A172 (cell line): ENCODE data around the gene PNO1. TPM values are rescaled to one million over a fixed set of nuclear protein-coding genes. Genes with fewer than 3 reads are reported as not detected.
"Not testable (repeated sequence)": the region's sequence is repeated elsewhere in the genome, so short reads cannot be mapped to it uniquely, and the experiment has no call there.

Experiments
- DNase-seq: peaks from one replicate; pipeline ENCODE4 v3.0.0-alpha.2; 2015; ENCODE audit warnings: low spot score
- total RNA-seq: library from RNA; depleted of rRNA; stranded (reverse); fragments of >200 nt; shearing (Covaris generic); gene quantifications from 2 replicates; pipeline ENCODE4 v1.2.3, GENCODE V29; 2014

The PNO1 gene
- total RNA-seq, 1 experiment from 2014 or later, result 63.1 TPM

DNA sequence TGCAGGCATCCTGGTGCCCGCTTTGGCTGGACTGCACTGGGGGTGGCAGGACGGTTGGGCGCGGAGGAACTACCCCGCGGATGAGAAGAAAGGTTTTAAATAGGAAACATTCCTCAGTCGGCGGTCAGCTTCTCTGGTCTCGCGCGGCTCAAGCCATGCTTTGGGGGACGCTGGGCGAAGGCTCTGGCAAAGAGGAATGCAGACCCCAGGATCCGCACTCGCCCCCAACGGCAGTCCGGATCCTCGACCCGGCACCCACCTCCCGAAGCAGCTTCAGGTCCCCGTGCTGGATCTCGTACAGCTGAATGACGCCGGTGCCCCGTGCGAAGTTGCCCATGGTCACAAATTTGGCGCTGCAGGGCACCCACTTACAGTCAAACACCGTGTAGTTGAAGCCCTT, 686 bp upstream of the PNO1 start:
- peak; percentile 22 for DNase-seq

DNA sequence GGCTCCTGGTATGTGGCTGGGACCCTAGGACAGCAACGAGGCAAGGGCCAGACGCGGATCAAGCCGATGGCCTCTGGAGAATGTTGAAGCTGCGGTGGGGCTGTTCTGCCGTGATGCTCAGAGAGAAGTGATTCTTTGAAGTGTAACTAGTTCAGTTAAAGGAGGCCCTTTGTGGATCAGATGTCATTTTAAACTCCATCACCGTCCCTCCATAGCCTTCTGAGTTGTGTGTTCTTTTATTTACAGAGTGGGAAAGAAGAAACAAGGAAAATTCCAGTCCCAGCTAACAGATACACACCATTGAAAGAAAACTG, 403 bp downstream of the PNO1 start:
- DNase-seq, result no peak

DNA sequence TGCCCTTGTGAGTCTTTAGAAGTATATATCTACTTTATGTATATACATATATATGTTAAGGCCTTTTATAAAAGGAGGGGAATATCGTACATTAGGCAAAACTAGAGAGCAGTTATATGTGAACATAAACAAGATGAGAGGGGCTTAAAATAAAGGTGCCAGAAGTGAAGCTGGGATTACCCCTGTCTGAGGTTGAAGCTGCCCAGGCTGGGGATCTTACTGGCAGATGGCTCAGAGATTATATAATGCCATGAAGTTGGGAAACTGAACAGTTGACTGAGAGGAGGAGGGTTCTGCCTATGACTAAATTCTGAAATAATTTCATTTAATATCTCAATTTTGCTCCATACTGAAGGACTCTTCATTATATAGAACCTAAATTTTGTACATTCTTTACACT, 6.0 kb downstream of the PNO1 start:
- no peak for DNase-seq

DNA sequence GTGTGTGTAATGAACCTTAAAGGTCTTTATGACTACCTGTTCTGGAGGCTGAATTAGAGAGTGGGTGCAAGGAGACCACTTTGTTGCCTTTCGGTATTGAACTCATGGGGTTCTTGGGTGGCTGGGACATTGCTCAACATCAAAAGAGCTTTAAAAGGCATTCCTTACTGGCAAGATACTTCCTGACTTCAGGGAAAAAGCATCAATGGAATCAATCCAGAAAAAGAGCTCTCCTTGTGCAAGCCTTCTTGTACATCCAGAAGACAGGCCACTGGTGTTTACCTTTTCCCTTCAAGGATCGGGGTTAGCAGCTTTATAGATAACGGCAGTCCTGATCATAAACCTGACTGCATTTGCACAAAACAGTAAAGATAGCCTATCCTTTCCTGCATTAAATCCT, 9.5 kb downstream of the PNO1 start:
- DNase-seq, result no peak

DNA sequence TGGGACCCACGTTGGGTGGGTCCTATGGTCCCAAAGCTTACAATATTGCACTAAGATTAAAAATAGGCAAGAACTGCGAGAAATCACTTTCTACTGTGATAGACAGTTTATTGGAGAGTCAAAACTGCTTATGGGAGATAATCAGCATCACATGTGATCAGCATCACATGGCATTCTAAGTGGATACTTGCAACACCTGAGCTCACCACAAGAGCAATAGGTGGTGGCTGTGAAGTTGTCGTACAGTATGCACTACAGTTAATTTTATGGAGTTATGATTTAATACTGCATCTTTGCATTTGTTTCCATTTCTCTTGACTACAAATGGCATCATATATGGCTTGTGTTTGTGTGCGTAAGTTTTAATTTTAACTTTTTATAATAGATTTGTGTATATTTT, 11.6 kb downstream of the PNO1 start:
- no peak for DNase-seq

DNA sequence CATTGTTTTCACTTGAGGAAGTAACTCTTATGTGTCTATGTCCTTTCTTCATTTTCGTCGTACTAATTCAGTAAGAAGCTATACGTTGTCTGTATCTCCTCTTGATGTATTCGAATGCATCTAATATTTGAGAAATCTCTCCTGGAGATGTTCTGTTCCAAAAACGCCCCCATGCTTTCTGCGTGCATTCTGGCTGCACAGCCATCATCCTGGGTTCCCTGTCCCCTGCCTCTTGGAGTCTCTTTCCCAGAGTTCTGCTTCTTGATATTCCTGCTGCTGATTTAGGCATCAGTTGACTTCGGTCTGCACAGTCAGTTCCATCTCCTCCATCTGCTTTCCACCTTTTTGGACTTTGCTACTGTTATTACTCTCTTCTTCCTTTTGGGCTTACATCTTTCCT, 13.5 kb downstream of the PNO1 start:
- no peak for DNase-seq

DNA sequence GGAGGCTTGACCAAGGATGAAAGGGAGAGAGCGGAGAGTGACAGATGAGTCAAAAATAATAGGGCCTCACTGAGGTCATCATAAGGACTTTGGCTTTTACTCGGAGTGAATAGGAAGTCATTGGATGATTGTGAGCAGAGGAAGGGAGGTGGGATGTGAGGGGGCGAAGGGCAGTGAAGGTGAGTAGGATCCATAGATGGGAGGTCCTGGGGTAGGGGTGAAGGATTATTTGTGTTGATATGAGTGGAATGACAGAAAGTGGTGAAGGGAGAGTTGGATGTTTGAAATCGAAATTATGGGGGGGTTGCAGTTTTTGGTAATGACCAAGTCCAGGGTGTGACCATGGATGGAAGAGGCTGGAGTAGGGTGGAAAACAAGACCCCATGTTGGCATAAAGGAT, 14.0 kb downstream of the PNO1 start:
- DNase-seq, result no peak

DNA sequence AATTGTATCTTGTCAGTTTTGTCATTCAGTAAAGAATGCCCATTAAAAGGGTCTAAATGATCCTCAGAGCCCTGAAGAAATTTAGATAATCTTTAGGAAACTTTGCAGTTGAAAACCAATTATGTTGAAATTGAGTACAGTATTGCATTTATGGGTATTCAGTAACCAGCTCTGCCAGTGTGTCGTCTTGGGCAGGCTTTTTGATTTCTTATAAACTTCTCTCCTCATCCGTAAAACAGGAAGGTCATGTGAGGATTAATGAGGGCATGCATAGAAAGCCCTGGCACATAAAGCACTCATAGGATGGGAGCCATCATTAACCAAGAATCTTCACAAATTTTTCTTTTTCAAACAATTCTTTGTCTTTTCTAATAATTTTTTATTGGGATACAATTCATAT, 14.8 kb downstream of the PNO1 start:
- DNase-seq, result no peak

DNA sequence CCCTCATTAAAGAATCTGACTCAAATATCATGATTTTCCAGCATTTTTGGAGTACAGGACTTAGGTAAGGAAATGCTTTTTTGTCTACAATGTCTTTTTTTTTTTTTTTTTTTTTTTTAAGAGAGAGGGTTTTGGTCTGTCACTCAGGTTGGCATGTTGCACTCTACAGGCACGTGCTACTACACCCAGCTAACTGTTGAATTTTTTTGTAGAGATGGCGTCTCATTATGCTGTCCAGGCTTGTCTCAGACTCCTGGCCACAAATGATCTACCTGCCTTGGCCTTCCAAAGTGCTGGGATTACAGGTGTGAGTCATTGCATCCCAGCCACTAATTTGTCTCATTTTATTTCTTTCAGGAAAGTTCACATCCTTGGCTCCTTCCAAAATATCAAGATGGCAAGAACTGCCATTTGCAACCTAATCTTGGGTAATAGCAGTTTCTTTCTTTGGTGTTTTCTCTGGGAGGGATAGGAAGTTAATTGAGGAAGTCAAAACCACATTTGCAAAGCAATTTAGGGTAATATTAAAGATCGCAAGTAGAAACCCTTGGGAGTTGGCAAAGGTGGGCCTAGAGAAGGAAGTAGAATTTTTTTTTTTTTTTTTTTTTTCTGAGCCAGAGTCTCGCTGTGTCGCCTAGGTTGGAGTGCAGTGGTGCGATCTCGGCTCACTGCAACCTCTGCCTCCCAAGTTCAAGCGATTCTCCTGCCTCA, 15.5 kb downstream of the PNO1 start:
- no peak for DNase-seq

DNA sequence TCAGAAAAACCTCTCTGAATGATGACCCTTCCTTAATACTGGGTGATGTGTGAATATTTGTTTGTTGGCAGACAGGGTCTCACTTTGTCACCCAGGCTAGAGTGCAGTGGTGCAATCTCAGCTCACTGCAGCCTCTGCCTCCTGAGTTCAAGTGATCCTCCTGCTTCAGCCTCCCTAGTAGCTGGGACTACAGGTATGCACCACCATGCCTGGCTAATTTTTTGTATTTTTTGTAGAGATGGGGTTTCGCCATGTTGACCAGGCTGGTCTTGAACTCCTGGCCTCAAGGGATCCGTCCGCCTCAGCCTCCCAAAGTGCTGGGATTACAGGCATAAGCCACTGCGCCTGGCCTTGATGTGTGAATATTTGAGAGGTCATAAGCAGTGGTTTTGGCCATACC, 17.5 kb downstream of the PNO1 start:
- DNase-seq, result not testable (repeated sequence)

DNA sequence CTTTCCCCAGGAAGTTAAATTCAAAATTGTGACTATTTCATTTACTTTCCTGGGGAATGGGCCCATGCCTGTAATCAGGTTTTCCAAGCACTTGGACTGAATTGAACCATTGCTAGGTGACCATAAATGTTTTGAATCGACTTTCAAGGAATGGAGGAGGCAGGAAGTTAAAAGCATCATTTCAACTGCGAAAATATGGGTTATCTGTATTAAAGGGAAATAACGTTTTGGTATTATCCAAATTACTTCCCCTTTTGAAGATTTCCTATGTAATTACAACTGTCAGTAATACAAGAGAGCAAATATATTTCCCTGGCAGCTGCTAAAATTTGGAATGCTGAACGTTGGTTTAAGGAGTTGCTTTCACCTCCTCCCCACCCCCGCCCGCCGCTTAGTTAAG, 19.0 kb downstream of the PNO1 start:
- DNase-seq, result no peak

DNA sequence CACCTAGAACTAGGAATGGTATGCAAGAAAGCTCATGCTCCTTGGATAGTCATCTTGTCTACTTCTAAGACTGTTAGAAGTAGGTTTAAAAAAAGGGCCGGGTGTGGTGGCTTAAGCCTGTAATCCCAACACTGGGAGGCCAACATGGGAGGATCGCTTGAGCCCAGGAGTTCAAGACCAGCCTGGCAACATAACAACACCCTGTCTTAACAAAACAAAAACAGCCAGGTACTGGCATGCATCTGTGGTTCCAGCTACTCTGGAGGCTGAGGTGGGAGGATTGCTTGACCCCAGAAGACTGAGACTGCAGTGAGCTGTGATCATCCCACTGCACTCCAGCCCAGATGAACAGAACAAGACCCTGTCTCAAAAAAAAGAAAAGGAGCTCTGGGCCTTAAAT, 19.9 kb downstream of the PNO1 start:
- no peak for DNase-seq

DNA sequence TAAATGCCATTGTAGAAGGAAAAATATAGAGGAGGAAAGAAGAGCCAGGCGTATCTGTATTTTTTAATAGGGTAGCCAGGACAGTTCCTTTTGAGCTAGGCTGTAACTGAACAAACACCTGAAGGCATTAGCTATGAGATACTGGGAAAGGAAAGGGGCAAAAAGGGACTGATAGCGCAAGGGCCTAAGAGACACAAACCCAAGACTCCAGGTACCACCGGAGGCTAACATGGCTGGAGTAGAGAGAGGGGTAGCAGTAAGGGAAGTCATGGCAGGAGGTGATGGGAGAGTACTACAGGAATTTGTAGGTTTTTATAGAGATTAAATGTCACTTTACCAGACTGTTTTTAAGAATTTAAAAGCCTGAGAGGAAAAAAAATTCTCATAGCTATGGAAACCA, 20.7 kb downstream of the PNO1 start:
- DNase-seq, result no peak

DNA sequence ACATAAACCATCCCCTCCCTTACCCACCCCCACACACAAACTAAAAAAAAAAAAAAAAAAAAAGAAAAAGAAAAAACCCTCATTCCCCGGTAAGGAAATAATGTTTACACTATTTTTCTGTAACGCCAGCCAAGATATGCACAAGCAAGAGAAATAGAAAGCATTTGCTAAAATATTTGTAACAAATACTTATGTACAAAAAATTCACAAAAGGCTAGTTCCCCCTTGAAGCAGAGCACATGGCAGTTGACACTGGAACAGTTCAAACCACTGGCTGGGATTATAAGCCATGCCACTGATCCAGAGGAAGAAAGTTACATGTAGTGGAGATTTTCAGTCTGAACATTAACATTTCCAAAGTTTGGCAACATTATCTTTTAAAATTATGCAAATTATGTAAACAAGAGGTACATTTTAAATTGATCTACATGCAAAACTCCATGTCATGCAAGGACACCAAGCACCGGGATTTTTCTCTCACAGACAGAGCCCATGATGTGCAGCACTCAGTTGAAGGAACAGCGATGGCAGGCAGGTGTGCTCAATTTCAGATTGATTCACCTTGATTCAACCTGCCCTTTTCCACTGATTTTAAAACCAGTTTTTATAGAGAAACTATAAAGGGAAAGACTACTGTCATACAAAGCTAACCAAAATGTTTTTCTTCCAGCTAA, 21.4 kb downstream of the PNO1 start:
- no peak for DNase-seq

DNA sequence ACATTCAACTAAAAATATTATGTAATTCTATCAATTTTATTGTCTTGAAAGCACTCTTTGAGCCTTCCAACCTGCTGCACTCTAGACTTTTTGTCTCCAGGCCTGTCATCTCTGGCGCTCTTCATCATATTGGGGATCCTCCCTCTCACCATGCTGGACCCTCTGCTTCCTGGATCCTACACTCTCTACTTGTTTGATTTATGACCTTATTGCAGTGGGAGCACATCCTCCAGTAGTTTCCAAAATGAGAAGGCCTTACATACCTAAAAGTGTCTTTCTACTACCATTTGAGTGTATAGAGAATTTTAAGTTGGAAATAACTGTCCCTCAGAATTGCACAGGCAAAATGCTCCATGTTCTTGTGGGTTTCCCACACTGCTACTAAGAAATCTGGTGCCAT, 25.2 kb downstream of the PNO1 start:
- no peak for DNase-seq

DNA sequence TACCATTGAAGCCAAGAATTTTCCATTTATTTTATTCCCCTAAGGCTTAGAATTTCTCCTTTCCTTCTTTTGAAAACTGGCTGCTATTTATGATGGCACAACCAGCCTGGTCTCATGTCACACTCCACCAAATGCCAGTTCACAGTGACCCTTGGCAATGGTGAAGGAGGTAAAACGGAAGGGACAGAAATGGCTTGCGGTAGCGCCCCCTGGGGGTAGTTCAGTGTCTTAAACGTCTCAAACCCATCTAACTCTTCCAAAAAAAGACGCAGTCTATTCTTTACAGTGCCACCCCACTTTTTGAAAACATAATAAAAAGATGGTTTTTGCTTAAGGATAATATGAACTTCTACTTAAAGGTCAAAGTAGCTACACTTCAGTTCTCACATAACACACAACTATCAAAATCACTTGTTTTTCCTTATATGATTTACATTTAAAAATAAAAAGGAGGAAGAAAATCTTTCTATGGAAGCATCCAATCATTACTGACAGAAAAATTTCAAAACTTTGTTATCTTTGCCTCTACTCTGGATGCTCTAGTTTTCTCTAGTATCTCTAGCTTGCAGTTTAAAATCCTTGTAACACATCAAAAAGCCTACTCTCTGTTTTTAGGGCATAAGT, 28.0 kb downstream of the PNO1 start:
- DNase-seq, result peak; percentile 47

DNA sequence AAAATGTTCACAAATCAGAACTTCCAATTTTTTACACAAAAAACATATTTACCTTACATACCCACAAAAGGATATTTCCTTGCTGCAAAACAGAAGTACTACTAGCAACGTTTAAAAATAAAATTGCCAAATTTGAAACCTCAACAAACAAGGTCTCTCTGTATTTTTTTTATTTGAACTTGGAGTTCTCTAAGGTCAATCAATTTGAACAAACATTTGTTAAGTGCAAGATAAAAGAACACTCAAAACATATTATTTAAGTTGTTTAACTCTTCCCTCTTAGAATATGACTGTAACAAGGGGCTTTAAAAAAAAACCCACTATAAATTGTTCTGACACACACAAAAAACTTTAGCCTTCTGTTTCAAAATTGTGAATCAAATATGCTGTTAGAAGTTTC, 29.6 kb downstream of the PNO1 start:
- DNase-seq, result no peak

DNA sequence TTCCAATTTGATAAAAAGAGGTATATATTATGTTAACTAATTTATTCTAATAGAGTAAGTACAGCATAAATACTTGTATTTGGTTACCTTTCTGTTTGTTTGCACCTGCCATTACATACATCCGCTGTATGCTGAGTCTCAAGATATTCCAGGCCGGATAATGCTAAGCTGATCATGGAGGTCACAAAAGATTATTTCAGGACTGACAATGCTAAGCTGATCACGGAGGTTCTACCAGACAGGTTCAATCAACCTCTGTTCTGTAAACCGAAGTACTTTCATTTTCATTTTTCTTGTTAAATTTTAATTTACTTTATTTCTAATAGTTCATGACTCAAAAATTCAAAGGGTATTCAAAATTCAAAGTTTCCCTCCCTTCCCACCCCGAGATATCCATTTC, 31.1 kb downstream of the PNO1 start:
- no peak for DNase-seq

DNA sequence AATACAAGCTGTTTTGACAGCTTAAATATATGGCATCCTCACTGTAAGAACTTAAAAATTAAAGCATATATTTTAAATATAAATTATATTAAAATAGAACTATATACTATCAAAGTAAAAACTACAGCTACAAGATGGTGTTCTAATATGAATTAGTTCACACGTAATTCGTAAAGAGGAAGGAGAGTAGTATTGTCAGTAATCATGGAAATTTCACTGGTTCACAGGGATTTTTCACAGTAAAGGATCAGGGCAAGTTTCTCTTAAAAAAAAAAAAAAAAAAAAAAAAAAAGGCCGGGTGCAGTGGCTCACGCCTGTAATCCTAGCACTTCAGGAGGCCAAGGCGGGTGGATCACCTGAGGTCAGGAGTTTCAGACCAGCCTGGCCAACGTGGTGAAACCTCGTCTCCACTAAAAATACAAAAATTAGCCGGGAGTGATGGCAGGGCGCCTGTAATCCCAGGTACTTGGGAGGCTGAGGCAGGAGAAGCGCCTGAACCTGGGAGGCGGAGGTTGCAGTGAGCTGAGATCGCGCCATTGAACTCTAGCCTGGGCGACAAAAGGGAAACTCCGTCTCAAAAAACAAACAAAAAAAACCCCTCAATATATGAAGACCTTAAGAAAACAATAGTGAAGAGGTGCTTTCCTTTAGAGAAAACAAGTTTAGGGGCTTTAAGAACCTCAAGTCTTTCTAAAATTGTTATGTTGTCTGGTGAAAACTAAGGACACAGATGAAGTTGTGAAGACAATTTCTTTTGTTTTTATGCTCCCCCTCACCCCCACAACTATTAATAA, 32.5 kb downstream of the PNO1 start:
- no peak for DNase-seq

DNA sequence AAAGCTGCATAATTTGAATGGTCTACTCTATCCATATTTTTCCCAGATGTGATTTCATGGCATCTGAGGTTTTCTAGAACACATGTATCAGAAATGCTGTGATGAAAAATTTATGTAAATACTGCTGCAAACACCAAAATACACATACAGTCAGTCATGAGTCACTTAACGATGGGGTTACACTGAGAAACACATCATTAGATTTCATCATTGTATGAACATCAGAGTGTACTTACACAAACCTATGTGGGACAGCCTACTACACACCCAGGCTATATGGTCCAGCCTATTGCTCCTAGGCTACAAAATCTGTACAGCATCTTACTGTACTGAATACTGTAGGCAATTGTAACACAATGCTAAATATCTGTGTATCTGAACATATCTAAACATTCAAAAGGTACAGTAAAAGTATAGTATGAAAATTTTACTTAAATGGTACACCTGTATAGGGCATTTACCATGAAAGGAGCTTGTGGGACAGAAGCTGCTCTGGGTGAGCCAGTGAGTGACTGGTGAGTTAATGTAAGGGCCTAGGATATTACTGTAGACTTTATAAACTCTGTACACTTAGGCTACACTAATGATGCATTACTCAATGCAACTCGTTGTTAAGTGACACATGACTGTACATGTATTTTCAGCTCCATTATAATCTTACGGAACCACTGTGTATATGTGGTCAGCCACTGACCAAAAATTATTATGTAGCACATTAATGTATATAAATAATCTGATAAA, 33.5 kb downstream of the PNO1 start:
- DNase-seq, result peak; percentile 11

DNA sequence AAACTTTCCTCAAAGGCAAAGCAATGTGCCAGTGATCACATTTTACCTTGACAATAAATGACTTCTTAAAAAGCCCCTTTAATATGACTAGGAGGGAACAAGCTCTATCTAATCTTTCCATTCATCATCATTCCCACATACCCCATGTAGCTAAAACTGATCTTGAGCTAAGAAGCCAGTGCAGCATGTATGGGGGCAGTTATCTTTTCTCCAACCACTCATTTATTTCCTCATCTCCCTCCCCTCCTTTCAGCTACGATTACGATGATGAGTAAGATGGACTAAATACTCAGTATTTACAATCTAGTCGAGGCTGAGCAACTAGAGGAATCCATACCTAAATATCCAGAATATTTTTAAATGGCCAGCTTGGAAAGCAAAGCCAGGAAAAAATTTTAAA, 35.5 kb downstream of the PNO1 start:
- no peak for DNase-seq

DNA sequence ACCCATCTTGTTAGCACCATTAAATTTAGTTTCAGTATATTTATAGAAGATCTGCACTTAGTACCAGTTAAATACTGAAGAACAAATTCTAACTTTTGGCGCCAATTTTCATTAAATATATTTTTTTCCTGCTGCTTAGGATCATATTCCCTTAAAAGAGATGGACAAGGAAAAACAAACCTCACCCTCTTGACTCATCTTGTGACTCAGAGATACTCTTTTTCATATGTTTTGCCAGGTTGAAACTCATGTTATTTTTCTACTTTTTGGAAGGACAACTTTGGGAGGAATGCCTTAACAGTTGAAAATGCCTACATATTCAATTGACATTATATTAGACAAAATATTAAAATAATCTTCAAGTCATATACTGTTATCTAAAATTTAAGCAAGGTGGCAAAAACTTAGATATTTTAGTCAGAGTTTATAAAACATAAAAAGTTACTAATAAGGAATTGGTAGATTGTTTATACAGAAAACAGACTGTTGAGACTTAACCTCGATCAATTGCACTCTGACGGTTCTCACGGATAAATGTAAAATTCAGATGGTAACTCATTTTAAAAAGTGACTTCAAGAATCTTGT, 36.2 kb downstream of the PNO1 start:
- DNase-seq, result peak; percentile 54
